Islet precursor cell (in vitro differentiated cells): Measurements from ENCODE around the gene PKD1L1.
"Not testable (repeated sequence)": the region's sequence is repeated elsewhere in the genome, so short reads cannot be mapped to it uniquely, and the experiment has no call there.

Source experiments
- DNase-seq: peaks from one replicate; pipeline ENCODE4 v3.0.0-alpha.2; 2018

PKD1L1 gene

DNA sequence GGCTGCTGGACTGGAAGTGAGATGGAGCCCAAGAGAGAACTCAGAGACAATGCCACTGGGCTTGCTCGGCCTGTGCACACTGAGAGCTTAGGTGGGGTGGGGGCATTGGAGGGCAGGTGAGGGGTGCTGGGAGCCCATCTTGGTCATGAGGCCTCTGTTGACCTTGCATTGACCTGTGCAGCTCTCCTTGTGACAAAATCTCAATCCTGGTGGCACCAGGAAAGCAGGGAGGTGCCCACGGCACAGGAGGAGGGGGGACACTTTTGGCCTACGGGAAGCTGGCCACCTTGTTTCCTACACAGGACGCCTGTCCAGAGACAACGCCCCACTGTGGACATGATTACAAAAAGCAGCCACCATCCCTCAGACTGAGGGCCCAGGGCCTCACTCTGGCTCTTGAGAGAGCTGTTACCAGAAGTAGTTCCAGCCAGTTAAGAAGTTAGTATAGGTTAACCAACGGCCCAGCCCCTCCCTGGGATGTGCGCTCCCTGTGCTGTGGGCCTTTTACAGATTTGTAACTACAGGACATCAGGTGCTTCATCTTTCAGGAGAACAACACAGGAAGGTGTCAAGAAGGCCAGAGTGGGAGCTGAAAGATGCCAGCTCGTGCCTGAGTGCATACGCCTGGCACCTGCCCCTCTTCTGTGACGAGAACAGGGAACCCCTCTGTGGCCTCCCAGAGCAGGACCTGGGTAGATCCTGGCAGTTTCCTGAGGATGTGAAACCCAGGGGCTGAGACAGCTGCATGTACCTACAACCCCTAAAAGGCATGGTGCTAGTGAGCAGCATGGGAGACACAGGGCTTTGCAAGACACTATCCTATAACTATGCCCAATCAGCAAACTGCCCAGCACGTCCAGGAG lies 10.3 kb downstream of the PKD1L1 start:
- DNase-seq: no peak

DNA sequence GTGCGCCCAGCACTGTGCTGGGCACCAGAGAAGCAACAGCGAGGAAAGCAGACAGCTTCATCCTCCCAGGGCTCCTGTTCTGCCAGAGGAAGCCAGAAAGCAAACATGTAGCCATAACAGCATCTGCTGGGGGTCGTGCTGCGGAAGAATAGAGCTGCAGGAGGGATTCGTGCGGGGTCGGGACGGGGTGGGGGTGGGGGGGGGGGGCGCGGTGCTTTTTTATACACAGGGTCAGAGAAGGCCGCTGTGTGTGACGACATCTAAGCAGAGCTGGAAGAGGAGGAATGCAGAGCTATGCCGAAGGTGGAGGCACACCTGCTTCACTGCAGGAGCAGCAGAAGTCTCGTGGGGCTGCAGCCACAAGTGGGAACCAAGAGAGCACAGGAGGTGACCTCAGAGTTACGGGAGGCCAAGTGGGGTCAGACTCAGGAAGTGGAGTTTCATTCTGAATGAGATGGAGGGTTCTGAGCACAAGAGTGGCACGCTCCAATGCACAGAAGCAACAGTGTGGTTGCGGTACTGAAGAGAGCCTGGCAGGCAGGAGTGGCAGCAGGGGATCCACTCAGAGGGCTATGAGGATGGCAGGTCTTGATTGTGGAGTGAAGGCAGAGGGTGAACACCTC lies 11.1 kb downstream of the PKD1L1 start:
- DNase-seq: no peak

DNA sequence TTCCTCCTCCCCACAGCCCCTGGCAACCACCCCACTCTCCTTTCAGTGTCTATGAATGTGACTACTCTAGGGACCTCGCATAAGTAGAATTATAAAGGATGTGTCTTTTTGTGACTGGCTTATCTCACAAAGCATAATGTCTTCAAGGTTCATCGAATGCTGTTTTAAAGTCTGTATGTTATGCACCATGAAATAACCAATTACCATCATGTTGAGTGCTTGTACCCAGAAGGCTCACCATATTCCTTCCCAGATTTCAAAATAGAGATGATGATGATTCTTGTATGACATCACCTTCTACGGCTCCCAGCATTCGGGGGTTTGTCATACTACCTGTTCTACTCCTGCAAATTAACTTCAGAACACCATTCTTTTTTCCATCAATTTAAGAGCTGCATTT lies 11.9 kb downstream of the PKD1L1 start:
- no peak for DNase-seq

DNA sequence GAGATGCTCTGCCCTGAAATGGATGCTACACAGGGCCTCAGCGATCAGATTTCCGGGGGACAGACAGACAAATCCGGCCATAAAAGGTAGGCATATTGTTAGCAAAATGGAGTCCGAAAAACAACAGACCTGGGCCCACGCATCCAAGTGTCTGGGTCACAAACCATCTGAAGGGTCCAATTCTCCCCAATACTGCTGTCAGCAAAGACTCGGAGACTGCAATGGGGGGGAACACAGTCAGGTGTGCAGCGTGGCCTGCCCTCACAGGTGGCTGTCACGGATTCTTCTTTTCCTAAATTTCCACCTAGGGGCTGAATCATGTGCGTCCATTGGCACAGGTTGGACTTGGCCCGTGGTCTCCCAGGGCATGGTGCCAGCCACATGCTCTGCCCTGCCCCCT lies 12.9 kb downstream of the PKD1L1 start:
- no peak for DNase-seq

DNA sequence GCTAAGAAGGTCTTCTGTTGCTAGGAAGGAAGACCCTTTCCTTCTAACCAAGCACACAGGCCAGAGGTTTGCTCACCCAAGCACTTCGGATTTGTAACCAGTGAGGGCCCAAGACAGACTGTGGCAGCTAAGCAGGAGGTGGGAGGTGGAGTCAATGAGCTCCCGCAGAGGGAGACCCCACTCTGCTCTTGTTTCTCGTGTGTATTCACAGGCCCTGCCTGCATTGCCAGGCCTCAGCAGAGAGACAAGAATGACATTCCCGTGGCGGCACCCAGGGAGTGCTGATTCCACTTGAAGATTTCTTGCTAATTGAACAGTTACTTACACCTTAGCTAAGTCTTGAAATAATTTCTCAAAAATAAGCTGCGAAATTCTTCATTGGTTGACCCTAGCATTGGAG lies 13.4 kb downstream of the PKD1L1 start:
- no peak for DNase-seq

DNA sequence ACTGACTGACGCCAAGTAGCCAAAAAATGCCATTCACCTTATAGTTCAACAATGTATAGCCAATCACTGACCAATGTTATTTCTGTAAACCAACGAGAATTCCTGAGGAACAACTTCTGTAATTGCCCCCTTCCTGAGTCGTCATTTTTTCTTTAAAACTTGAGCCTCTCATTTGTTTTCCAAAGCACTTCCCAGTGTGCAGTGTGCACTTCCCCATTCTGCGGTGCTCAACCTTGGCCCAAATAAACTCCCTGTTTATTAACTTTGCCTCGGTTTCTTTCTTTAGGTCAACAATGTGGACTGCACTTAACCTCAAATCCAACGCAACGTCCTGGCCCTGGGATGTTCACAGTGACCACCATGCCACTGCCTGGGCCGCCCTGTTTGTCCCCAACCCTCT lies 15.1 kb downstream of the PKD1L1 start:
- no peak for DNase-seq

DNA sequence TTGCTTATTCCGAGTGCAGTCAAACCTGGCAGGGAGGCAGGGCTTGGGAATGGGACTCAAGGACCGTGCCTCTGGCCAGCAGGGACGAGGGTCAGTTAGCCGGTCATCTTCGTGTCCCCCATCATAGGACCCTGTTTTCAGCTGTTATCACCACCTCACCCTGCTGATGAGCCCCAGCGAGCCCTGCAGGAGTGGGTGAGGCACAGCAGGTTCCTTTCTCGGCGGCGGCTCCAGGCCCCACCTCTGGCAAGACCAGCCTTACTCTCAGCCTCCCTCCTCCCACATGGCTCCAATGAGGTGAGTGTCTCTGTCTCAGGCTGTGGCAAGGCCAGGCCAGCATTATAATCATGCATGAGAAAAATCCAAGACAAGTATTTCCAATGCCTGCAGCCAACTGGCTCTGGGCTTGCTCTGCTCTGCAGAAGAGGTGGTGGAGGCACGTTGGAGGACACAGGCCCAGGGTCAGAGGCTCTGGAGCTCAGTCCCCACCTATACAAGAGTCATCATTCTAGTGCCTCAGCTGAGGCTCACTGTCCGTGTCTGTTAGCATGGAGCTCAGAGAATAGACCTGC lies 15.7 kb downstream of the PKD1L1 start:
- no peak for DNase-seq

DNA sequence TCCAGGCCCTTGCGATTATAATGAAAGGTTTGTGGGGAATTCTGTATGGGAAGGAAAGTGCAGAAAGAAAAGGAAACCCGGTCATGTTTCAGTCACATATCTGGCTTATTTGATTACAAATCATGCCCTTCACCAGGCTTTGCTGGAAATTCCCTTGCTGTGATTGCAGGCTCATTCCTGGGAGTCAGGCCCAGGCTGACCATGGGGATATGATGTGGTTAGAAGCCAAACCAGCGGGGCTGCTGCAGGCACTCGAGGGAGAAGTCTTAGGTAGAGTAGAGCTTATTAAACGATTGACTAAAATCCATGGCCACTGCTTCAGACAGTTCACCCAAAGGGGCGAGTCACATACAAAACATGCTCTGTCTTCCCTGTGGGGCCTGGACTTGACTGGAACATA lies 16.2 kb downstream of the PKD1L1 start:
- DNase-seq: no peak

DNA sequence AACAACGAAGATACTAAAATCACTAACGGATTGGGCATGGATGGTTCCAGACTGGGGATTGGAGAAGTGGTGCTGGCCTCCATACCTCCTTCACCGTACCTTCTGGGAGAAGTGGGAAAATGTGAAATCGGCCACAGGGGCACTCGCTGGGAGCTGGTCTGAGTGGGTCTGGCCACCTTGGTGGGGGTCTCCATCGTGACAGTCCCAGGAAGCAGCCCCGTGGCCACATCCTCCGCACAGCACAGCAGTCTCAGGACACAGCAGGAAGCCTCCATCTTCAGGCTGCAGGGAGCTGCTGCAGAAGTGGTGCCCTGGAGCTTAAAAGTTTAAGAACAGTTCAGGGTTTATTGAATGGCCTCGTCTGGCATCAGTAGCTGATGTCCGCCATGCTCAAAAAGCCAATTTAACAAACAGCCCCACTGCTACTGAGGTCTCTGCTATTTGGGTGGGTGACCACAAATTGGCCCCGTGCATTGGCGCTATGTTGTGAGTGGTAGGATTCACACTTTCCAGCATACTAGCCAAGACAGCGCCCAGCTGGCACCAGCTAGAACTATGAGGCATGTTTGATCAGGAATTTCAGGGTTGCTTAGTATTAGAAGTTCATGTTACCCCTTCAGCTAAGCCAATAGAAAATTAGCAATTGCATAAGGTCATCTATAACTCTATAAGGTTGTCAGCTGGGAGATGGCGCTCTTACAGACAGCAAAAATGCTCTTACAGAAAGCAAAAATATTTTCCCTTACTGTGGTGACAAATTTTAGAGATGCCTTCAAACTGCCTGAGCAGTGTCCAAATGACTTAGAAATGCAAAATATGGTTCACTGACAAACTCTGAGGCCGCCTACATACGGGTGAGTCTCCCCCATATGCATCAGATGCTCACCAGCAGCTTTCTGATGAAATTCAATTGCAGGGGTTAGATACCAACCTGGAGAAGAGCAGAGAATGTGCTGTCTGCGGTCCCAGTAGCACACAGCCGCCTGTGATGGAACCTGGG lies 17.0 kb downstream of the PKD1L1 start:
- DNase-seq: no peak

DNA sequence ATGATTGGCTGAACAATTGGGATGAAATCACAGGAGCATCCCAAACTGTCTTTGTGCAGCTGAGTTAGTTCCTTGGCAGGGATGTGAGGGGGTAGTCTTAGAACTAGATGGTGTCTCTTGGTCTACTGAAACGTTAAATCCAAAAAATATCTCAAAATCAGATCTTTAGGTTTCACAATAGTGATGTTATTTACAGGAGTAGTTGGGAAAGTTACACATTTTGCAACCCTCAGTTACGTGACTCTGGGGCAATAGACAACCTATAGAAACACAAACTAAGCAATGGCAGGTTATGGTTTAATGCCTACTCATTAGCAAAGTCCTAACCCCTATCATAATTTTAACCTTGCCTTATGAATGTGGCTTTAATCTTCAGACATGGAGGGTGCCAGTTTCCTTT lies 24.0 kb downstream of the PKD1L1 start:
- no peak for DNase-seq

DNA sequence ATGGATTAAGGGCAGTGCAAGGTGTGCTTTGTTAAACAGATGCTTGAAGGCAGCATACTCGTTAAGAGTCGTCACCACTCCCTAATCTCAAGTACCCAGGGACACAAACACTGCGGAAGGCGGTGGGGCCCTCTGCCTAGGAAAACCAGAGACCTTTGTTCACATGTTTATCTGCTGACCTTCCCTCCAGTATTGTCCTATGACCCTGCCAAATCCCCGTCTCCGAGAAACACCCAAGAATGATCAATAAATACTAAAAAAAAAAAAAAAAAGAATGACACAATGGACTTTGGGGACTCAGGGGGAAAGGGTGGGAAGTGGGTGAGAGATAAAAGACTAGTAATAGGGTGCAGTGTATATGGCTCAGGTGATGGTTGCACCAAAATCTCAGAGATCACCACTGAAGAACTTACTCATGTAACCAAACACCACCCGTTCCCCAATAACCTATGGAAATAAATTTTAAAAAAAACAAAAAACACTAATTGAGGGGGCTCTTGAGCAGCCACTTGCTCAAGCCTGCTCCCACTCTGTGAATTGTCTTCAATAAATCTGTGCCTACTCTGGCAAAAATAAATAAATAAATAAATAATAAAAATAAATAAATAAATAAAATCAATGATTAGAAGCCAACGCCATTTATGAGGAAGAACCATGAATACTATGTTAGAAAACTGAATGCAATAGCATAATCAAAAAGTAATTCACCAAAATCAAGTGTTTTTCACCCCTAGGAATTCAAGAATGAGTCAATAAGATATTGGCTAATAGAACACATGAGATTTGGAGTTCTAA lies 25.0 kb downstream of the PKD1L1 start:
- not testable (repeated sequence) for DNase-seq

DNA sequence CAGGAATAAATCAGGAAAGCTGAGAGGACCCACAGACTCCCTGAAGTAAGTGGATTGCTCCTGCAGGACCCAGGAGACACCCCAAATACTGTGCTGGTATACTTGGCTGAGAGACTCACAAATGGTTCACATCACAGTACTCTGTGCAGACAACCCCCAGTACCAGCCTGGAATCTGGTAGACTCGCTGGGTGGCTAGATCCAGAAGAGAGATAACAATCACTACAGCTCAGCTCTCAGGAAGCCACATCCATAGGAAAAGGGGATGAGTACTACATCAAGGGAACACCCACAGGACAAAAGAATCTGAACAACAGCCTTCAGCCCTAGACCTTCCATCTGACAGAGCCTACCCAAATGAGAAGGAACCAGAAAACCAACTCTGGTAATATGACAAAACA lies 31.8 kb downstream of the PKD1L1 start:
- peak; percentile 88 for DNase-seq

DNA sequence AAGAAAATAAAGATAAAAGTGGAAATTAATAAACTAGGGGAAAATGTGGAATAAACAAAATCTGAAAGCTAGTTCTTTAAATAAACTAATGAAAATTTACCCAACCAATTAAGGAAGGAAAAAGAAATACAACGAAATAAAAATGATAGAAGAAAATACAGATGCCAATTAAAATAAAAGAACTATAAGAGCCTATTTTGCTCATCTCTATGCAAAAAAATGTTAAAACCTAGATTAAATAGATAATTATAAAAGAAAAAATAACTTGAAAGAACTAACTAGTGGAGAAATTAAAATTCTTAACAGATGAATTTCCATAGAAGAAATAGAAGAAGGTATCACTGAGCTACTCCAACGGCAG lies 32.7 kb downstream of the PKD1L1 start:
- DNase-seq: no peak

DNA sequence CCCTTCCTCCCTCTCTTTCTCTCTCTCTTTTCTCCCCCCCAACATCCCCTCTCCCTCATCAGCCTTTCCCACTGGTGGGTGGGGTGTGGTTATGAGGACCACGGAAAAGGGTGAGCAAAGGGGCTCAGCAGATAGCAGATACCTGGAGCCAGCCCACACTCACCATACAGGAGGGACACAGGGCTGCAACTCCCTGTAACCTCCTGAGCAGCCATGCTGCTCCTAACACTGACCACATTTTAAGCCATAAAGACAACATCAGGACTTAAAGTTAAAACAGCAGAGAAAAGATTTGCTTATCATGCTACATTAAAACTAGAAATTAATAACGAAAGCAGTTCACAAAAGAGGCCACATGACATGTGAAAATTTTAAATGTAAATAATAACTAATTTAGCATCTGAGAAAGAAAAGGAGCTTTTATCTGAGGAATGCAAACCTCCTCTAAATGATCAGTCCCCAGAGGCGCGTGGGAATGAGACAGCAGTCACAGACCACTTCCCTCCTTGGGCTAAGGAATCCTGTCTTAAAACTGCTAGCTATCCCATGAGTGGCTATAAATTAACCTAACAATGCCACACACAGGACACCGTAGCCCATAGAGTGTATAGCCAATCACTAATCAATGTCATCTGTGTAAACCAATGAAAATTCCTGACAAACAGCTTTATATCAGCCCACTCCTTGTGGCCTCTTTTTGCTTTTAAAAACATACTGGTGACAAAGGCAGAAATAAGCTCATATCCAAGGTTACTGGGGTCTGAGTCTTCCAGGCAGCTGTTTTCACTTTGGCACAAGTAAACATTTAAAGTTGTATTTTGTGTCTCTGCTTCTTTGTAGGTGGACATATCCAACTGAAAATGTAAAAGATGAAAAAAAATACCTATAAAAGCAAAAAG lies 33.3 kb downstream of the PKD1L1 start:
- peak; percentile 85 for DNase-seq

DNA sequence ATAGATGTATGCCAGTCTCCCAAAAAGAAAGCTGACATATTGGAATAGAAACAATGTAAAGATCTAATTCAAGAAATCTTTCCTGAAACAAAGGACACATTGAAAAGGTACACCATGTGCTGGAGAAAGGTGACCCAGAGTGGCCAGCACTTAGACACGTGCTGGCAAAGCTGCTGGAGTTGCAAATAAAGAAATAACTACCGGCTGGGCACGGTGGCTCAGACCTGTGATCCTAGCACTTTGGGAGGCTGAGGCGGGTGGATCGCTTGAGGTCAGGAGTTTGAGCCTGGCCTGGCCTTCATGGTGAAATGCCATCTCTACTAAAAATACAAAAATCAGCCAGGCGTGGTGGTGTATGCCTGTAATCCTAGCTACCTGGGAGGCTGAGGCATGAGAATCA lies 35.9 kb downstream of the PKD1L1 start:
- DNase-seq: no peak

DNA sequence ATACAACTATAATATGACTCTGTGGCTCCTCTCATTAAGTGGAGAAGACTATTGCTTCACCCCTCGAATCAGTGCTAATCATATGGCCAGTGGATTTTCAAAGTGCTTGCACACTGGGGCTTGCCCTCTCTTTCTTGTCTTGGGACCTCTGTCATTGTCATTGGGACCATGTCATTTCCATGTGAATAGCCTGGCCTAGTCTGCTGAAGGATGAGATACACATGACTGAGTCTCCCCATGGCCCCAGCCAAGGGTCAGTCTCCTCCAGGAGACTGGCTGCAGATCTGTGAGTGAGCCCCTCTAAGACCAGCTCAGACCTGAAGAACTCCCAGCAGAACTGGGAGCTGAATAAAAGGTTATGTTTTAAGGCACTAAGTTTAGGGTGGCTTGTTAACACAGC lies 39.5 kb downstream of the PKD1L1 start:
- no peak for DNase-seq

DNA sequence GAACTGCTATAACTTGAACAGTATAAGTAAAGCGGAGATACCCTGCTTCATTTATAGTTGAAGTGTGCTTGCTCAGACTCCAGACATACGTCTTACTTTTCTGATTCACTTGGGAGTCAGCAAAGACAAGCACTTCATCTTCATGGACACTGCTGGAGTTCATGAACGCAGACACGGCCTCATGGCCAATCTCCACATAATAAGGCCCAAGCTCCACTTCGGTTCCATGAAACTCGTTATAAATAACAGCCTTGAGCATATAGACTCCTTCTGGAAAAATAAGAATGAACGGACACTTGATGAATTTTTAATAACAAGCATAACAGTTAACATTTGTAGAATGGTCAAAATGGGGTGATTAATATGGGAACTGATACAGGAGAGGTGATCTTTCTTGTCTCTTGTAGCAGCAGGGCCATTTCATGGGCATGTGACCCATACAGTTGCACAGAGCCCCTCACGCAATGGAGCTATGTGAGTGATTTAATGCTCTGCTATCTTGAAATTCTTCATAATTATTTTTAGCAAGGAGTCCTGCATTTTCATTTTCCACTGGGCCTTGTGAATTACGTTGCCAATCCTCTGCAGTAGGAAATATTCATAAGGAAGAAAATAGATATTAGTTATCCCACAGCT lies 40.2 kb downstream of the PKD1L1 start:
- no peak for DNase-seq

DNA sequence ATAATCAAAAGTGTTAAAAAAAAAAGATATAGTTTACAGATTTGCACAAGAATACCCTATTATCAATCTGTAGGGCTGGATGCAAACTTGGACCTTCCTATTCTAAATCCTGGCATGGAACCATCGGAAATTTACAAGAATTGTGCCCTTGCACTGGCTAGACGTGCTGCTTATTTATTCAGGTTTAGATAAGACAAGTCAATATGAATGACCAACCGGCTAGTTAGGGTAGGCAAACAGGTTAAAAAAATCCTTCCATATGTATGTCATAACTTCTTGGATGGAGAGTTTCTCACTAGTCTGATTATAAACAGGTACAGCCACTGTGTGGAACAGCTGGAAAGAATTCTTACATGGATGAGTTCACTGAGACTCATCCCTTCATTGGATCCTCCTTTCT lies 41.4 kb downstream of the PKD1L1 start:
- no peak for DNase-seq

DNA sequence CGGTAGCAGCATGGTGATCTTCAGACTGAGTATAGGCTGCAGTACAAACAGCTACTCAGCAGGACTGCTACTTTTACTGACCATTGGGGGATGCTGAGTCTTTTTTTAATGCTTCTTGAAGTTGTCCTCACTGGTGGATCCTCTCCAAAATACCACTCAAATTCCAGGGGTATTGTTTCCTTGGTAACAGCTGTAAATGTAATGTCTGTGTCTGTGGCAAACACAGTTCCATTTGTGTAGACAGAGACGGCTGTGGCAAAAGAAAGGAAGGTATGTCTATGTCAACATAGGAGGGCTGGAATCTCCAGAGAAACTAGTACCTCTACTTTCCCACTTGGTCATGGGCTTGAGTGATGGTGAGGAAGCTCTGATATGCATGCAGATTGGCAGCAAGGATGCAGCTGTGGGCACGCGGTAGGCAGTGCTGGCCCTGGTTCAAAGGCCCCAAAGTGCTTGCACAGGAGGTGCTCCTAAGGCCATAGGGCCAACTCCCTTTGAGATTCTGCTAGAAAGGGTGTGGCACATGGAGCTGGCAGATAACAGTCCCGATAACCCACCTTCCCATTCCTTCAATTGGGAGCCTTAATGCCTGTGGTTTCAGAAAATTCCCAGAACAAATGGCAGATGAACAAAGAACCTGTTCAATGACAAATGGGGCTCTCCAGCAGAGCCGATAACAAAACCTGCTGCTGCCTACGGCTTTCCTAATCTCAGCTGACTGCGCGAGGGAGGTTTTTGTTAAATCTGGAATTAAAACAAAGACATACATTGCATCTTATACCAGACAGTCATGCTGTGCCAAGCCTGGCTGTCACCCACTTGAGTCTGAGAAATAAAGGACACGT lies 43.0 kb downstream of the PKD1L1 start:
- peak; percentile 65 for DNase-seq

DNA sequence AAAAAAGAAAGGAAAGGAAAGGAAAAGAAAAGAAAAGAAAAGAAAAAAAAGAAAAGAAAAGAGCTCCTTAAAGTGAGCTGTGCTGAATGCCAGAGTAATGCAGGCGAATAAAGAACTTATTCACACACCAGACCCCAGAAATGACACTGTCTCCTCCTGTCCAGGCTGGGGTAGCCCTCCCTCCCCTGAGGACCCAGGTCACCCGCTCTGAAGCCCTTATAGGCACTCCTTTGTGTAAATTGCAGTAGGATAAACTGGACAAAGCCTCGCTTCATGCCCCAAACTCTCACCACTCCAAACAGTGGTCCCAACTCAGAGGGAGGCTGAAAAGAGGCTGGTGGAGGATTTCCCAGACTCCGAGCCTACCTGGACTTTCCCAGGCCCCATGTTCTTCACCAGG lies 46.3 kb downstream of the PKD1L1 start:
- DNase-seq: no peak
